ENCODE measurements around the gene ADAMTS16.

The ADAMTS16 gene

DNA sequence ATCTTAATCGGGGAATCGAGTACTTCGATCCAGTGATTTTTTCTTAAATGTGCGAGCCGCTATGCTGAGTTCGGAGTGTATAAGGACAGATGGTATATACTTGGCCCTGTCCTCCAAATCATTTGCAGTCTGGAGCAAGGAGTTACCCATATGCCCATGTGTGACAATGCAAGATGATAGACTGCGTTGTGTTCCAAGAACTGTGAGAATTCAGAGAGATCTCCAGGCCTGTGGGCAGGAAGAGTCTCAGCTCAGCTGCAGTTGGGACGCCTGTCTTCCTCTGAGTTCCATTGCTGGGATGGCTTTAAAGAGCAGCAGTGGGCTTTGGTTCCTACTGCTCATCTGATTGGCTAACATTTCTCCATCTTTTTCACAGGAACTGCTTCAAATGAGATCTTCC is 106.6 kb downstream of the ADAMTS16 start:
- no peak for DNase-seq

DNA sequence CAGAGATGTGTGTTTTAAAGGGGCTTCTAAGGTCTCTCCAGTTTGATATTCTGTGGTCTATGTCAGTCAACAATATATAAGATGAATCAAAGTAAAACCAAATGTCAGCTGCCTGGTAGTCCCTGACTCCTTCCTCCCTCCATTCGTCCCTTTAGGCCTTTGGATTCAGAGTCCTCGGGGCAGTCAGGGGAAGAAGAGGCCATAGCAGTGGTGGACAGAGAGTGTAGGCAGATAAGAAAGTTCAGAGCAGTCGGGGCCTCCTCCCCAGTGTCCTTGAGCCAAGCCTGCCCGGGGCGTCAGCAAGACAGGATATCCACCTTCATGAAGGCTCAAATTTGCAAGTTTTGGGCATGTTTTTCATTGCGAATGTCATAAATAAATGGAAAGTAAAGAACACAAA is 110.6 kb downstream of the ADAMTS16 start:
- no peak for DNase-seq

- DNase-seq = no peak
Observed at GRCh38 chr5:5252106-5252505, 112.0 kb downstream of the ADAMTS16 start.

DNA sequence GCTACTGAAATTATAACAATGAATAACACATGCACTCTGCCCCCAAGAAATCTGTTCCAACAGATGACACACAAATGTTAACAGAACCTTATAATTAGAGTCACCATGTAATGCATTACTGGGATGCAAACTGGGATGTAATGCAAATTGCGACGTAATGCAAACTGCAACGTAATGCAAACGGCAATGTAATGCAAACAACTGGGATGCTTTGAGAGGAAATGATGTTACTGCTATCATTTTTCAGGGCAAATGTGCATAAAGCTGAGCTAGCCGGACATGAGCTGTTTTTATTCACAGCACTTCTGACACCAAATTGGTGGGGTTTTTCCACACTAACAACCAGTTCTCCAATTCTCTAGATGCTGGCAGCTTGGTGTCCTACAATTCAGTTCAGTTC is 117.2 kb downstream of the ADAMTS16 start:
- DNase-seq = no peak

DNA sequence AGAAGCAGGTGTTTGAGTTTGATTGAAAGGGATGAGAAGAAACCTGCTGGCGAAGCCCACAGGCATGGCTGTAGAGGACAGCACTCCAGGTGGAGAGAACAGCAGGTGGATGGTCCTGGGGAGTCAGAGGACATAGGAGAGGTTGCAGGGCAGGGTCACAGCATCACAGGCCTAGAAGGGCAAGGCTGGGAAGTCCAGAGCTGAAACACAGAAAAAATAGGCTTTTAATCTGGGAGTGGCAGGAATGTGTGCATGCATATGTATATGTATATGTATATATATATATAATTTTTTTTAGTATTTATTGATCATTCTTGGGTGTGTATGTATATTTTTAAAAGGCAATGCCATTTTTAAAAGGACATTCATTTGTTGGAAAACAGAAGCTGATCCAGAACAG is 118.4 kb downstream of the ADAMTS16 start:
- no peak for DNase-seq

DNA sequence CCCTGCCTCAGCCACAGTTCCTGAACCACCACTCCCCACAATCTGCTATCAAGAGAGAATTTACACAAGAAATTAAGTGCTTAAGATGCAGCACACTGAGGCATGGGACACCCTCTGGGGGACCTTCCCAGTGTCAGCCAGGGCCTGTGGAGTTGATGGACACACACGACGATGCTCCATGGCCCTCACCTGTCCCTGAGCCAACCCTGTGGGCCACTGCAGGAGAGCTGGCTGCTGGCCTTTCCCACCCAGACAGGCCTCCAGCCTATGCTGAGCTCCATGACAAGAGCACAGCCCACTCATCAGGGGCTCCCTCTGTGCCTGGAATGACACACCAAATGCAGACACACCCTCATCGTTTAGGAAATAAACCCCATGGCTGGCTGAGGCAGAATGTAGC is 124.6 kb downstream of the ADAMTS16 start:
- DNase-seq = no peak

DNA sequence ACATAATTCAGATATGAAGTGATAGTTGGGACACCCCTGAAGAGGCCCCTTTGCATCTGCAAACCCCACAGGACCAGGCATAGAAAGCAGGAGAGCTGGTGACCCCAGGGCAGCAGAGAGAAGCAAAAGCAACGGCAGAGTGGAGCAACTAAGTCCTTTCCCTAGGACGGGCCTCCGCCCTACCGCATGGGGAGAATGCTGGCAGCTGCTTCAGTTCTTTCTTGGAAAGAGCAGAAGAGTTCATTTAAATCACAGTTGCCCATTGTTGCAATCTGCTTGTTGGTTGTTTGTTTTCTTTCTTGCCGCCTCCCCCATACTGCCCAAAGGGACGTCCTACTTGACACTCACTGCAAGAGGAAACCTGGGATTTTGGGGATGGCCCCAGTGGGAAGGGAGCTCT is 126.2 kb downstream of the ADAMTS16 start:
- no peak for DNase-seq

DNA sequence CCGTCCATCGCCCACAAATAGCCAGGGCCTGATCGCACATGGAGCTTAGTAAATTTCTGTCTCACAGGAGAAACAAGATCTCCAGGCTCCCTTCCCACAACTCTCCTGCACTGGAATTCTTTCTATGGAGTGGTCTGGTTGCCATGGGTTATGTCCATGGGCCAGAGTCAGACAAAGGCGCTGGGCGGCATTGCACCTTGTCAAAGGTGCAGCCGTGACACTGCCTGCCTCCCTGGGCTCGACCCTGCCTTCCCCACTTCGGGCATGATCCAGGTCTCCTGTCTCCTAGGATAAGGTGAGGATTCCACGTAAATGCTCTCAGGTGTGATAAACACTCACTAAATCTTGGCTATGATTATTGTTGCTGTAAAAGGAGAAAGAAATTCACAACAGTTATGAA is 130.0 kb downstream of the ADAMTS16 start:
- no peak for DNase-seq

- no peak for DNase-seq
Observed at GRCh38 chr5:5270958-5271785, 131.0 kb downstream of the ADAMTS16 start.

- DNase-seq = no peak
Observed at GRCh38 chr5:5271786-5272321, 131.7 kb downstream of the ADAMTS16 start.

- no peak for DNase-seq
Observed at GRCh38 chr5:5273398-5273797, 133.3 kb downstream of the ADAMTS16 start.

DNA sequence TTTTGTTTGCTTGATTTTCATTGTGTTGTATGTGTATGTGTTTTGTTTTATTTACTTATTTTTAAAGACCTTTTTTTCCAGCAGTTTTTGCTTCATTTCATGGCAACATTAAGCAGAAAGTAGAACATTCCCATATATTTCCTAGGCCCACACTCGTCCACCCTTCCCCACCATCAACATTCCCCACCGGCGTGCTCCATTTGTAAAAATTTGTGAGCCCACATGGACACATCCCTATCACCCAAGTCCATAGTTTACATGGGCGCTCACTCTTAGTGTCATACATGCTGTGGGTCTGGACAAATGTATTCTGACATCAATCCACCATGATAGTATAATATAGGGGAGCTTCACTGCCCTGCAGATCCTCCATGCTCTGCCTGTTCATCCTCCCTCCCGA is 133.8 kb downstream of the ADAMTS16 start:
- no peak for DNase-seq

- DNase-seq = no peak
Observed at GRCh38 chr5:5275211-5275610, 135.1 kb downstream of the ADAMTS16 start.

- no peak for DNase-seq
Observed at GRCh38 chr5:5276430-5276829, 136.3 kb downstream of the ADAMTS16 start.

GRCh38 chr5:5276951-5277517 is 136.9 kb downstream of the ADAMTS16 start:
- no peak for DNase-seq

GRCh38 chr5:5278201-5278814 is 138.2 kb downstream of the ADAMTS16 start:
- no peak for DNase-seq

GRCh38 chr5:5278815-5279381 is 138.8 kb downstream of the ADAMTS16 start:
- no peak for DNase-seq

DNA sequence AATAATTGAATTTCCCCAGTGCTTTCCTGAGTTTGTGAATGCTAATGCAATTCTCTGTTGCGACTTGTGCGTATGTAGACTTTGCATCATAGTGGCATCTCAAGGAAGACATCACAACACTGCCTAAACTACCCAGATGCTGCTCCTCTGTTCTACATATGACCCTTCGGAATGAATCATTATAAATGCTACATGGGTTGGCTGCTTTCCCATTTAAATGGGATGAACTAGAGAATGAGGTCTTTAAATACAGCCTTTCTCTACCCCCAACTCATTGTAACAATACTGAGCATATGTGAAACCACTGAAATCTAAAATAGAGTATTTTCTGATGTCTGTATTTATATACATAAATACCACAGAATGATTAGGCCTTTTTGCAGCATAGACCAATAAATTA is 145.8 kb downstream of the ADAMTS16 start:
- no peak for DNase-seq

DNA sequence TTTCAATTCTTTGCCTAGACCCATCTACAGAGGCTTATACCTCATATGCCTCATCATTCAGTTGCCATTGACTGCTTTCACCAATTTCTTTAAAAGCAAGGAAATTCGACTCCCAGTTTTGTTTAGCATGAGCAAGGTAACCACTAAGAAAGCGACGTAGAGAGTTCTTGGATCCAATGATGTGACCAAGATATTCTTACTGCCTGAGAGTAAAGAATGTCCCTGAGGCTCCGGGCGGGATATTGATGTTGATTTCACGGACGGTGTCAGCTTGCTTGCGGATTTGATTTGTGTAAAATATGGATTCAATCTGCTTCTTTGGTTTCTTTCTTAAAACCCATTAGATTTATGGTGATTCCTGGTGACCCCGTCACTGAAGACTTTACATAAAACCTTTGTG is 147.3 kb downstream of the ADAMTS16 start:
- no peak for DNase-seq

DNA sequence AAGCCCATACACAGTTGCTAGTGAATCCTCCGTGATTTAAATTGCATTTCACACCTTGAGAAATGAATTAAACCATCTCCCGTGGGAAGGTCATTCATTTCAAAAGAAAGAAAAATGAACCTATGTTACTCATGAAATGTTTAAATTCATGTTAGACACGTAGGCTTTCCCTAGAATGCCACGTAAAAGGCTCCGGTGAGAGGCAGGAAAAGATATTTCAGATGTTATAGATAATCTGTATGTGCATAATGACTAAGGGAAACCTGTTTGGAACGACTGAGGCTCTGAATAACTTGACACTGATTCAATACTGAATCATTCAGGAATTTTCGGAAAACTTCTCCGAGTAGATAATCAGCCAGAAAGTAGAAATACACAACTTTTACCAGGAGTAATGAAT is 148.1 kb downstream of the ADAMTS16 start:
- no peak for DNase-seq

- no peak for DNase-seq
Observed at GRCh38 chr5:5289537-5289936, 149.4 kb downstream of the ADAMTS16 start.

DNA sequence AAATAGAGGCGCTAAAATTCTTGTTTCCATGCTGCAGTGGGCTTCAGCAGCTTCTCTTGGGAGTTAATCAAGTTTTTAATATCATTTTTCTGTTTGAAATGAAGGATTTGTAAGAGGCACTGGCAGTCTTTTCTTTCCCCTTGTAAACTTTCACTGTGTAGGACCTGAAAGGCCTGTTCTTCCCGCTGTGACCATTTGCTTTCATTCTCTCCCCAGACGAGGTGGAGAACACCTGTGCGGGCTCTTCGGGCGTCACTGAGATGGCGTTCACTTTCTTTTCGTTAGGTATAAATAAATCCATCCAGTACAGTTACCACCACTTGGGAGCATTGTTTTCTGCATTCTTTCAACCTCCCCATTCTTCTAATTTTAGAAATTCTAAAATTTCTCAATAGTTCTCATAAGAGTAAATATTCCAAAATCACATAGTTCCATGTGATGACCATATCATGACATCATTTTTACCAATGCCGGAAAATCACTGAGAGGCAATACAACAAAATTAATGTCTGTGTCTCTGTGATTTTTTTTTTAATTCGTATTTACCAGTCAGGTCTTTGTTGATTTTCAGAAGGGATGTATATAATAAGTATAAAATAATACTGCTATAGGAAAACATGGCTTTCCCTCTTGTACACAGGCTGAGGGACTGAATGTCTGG is 150.7 kb downstream of the ADAMTS16 start:
- DNase-seq = no peak

DNA sequence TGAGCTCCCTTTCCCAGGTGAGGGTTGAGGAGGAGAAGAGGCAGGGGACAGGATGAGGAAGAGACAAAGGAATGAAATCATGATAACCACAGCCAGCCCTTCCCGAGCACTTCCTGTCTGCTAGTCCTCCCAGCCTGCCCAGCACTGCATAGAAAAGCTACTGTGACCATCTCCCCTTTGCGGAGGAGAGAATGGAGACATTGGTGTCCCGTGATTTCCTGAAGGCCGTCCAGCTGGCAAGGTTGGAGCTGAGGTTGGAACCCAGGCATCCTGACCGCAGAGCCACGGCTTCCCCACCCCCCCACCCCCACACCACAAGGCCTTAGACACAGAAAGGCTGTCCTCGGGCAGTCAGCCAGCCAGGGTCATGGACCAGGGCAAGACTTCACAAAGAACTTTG is 151.2 kb downstream of the ADAMTS16 start:
- no peak for DNase-seq

All from stimulated activated CD4-positive, alpha-beta T cell treated with anti-CD3 and anti-CD28 coated beads, Interleukin-15, amount 100 ng/mL, for 24 hours (primary cell).